ENCODE measurements around the gene ZNF599.

The ZNF599 gene

DNA sequence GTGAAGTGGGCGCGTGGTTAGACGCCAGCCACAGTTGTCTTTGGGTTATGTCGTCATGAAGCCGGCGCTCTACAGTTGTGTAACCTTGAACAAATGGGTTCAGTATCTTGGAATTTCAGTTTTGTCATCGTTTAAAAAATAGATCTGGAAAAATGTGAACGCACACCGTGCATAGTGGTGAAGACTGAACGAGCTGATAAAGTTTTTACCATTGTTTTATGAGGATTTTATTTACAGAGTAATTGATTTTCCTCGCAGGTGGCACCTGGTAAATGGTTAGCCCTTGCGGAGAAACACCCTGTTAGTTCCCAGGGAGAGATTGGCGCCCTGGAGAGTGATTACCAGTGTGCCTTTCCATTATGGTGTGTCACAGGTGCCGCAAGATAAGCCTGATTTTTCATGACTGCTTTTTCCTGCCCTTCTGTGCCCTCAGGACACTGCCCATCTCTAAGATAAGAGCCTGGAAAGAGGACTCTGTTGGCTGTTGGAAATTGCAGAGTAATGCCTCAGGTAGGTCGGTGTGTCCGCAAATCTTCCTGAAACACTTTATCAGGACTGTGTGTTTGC lies 38.4 kb downstream of the ZNF599 start:
- peak; percentile 83 for DNase-seq

DNA sequence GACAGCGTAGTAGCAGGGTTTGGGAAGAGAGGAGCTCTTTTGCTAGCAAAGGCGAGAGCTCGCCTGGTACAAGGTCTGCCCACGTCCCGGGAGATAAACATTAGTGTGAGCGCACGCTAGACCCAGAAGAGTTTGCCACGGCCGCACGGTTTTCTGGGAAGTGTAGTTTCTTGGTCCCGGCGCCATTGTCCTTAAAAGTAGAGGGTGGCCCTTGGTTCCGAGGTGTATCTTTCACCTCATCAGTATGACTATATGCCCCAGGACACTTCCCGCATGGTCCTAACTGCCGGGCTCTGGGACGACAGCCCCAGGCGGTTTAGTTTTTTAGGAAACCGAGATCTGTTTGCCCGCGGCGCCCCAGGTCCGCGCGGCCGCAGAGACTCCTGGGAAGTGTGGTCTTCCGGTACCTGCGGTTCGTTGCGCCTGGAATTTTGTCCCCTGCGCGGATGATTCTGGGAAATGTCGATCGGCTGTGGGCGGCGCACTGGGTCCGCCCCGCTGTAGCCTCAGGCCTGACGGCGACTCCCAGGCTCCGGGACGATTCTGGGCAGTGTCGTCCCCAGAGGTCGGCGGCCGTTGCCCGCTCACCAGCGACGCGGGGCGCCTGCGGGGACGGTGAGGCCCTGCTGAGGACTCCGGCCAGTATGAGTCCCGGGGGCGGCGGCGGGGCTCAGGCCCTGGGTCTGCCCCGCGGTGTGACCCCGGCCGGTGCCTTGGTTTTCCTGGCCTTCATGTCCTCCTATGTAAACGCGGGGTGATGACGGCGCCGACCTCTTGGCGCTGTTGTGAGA lies 39.1 kb downstream of the ZNF599 start, which contains the start of gene ZNF181:
Gene ZNF181 (plus strand): TSS at position 498 of the 791 bp plus-strand sequence. CDS start 795 bp downstream, outside the sequence.
- DNase-seq: peak; percentile 94

DNA sequence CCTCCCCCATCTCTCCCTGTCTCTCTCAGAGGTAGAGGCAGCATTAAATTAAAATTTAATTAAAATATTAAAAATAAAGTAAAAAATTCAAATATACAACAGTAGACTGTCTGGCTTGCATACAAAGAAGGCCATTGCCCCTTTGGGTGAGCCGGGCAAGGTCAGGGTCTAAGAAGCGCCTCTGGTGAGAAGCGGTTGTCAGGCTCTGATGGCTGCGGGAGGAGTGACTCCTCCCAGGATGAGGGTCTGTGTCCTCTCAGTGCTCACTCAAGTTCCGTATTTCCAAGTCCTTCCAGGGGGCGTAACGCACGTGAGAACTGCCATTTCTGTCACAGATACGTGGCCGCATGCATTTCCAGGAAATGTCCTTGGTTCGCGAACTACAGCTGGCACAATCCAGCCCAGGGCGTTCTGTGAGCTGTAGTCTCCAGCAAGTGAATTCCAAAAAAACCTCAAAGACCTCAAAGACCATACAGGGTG lies 39.7 kb downstream of the ZNF599 start:
- peak; percentile 93 for DNase-seq

DNA sequence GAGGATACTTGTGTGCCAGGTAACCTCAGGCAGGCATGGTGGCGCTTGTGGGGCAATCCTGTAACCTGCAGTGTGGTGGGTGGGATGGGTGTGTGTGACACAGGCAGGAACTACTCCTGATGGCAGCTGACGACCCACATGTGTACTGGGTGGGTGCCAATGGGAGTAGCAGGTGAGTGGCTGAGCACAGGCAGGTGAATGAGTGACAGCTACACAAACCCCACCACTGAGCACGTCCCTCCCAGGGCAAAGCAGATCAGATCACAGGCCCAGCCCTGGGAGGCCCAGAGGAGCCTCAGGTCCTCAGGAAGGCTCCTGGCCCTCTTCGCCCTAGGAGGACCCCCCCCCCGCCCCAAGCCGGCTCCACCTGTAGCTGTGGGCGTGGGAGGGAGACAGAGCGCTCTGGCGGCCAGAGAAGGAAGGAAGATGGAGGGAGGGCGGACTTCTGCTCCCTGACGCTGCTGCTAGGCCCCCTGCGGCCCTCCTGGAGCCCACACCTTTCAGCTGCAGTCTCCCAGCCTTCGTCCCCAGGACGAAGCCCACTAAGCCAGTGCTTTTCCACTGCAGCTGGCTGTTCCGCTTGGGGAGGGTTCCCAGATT lies 40.3 kb downstream of the ZNF599 start:
- DNase-seq: no peak

DNA sequence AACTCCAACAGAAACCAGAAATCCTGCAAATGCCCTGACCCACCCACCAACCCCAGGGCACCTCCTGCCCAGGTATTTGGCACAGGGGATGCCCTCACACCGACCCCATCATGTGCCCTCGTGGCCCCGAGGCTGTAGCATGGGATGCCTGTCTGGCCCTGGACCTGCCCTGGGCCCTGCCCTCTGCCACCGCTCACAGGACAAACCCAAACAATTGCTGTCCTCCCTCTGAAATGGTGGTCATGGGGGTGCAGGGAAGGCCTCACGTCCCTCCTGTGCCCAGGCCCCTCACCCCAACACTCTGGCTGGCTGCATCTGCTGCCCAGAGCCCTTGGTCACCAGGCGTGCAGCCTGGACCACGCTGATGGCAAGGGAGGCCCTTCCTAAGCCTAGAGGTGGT lies 41.1 kb downstream of the ZNF599 start:
- DNase-seq: no peak

DNA sequence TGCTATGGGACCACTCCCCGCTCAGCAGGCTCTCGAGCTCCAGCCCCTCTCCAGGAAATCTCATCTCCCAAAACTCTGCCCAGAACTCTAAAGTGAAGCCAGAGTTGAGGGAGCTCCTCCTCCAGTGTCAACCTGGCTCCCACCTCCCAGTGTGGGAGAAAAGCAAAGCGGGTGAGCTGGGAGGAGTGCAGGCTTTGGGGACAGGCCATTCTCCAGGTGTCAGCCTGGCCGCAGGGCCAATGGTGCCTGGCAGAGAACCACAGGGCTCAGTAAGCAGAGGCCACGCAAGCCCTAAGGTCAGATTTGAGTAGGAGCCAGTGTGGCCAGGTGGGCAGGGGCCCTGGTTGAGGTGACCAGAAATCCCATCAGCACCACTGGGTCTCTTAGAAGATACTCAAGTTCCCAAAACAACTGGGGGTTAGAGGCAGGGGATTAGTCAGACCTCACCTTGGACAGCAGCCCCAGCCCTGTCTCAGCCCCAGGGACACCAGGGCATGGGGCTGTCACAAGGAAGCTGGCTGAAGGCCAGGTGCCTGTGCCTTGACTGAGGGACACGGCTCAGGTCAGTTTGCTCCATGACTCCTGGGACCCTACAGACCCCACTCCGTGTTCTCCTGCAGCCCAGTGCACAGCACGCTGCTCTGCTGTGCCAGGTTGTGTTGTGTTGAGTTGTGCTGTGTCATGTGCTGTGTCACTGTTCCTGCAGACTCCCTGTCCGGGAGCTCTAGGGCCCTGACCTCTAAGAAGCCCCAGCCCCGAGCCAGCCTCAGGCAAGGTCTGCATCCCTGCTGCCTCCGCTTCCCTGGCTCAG lies 41.8 kb downstream of the ZNF599 start:
- no peak for DNase-seq

DNA sequence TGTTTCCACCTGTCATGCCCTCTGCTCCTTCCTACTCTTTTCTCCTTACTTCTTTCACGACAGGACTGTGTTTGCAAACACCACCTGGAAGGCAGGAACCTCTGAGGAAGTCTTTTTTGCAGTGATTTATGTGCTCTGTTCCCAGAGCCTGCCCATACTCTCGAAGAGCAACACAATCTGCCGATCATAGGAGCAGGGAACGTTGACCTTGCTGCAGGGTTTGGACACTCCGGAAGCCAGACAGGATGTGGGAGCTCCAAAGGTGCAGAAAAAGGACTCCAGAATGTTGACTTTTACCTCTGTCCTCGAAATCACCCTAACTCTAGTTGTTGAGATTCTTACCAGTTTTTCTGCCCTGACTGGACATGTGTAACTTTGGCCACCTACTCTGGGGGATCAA lies 47.6 kb downstream of the ZNF599 start:
- no peak for DNase-seq

DNA sequence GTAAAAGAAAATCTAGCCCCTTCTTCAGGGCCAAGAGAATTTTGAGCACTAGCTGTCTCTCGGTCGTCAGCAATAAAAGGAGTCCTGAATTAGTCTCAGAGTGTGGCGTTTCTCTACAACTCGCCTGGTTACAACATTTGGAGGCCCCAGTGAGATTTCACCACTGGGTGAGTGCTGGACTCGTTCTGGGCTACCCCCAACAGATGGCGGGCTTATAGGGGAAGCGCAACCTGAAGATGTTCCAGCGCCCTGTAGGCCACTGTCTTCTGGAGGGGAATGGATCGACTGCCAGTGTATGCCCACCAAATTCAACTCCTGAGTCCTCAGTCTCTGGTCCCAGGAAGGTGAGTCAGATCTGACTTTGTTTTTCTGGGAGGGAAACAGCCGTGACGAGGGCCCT lies 50.7 kb downstream of the ZNF599 start:
- no peak for DNase-seq

DNA sequence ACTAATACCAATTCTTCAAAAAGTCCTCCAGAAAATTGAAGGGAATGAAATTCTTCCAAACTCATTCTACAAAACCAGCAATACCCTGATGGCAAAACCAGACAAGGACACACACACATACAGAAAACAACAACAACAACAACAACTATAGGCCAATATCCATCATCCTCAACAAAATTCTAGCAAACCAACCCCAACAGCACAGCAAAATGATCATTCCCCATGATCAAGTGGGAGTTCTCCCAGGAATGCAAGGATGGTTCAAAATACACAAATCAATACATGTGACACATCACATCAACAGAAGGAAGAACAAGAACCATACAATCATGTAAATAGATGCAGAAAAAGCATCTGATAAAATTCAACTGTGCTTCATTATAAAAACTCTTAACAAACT lies 57.7 kb downstream of the ZNF599 start:
- no peak for DNase-seq

DNA sequence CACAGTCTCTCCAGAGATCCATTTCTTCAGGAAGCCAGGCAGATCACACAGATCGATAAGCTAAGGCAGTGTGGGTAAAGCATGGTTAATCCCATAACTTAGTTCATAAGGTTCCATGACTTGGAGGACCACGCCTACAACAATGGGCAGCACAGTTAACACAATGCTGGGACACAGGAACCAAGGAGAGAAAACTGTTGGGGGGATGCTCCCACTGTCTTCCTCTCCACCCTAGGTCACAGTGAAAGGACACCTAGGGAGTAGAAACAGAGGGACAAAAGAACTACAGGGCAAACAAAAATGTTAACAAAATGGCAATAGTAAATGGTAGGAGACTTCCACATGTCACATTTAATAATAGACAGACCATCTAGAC lies 59.8 kb downstream of the ZNF599 start:
- no peak for DNase-seq

DNA sequence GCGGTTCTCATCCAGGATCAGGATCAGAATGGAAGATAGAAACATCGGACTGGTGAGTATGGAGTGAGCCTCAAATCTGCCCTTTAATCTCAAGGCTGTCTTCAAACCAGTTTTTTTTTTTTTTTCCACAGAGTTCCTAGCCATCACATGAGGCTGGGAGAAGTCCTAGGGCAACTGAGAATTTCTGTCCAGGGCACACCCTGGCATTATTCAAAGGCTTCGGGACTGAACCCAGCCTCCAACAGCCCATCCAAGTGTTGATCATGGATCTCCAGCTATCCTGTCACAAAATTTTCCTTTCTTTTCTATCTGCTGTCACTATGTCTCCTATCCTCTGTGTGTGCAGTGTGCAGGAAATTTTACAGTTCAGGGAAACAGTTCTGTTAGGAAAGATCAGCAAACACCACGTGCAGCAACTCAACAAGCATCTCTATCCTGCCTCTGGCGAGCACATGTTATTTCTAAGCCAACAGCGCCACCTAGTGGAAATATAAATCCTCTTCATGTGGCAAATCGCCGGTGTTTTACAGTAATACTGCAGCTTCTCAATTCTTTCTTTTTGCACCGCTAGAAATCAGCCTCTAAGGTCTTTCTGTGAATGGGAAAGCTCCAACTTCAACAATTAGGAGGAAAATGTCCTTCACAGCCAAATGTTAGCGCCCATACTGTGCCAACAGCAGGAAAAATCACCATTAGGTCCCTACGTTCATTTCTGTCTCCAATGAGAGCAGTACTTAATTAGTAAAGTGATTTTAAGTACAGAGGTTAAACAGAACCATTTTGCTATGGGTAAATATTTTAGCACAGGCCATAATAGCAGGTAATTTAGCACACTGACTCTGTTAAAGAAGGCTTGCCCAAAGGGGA lies 60.4 kb downstream of the ZNF599 start:
- peak; percentile 78 for DNase-seq

DNA sequence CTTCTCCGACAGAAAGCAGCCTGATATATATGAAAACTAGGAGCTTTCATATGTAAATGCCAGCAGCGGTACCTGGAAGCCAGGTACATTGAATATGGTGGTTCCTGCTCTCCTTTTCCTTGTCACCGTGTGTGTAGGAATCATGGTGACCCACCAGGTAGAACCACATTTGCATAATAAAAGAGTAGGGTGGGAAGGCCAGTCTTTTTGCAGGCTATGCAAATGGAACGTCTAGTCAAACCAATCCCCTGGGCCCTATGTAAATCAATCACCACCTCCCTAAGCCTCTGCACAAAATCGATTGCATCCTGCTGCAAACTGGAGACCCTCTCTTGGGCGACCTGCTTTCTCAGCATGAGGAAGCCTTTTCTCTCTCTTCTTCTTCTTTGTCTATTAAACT lies 61.1 kb downstream of the ZNF599 start:
- no peak for DNase-seq
